GM21576 (cell line): ENCODE results near the gene PRDM16.
"Not testable (repeated sequence)": the region's sequence is repeated elsewhere in the genome, so short reads cannot be mapped to it uniquely, and the experiment has no call there.

Experiments
- ATAC-seq: cut with Tn5 transposase; IDR thresholded peaks from one replicate; pipeline ENCODE4 v1.9.1; 2021; ENCODE audit warnings: mild to moderate bottlenecking, moderate library complexity; ENCODE audit not compliant: unreplicated experiment

The PRDM16 gene

GRCh38 chr1:3237994-3238702 is 169.1 kb downstream of the PRDM16 start:
- ATAC-seq = no peak

- no peak for ATAC-seq
Observed at GRCh38 chr1:3238703-3239278, 169.8 kb downstream of the PRDM16 start.

GRCh38 chr1:3239991-3240390 is 171.0 kb downstream of the PRDM16 start:
- ATAC-seq = not testable (repeated sequence)

GRCh38 chr1:3240524-3241235 is 171.7 kb downstream of the PRDM16 start:
- no peak for ATAC-seq

GRCh38 chr1:3241236-3241550 is 172.2 kb downstream of the PRDM16 start:
- ATAC-seq = no peak

GRCh38 chr1:3241673-3242407 is 172.8 kb downstream of the PRDM16 start:
- ATAC-seq = no peak

GRCh38 chr1:3242408-3243260 is 173.6 kb downstream of the PRDM16 start:
- no peak for ATAC-seq

GRCh38 chr1:3243304-3243703 is 174.3 kb downstream of the PRDM16 start:
- no peak for ATAC-seq

- ATAC-seq = no peak
Observed at GRCh38 chr1:3244025-3244926, 175.3 kb downstream of the PRDM16 start.

- ATAC-seq = no peak
Observed at GRCh38 chr1:3244927-3245315, 175.9 kb downstream of the PRDM16 start.

- ATAC-seq = no peak
Observed at GRCh38 chr1:3245344-3245743, 176.3 kb downstream of the PRDM16 start.

GRCh38 chr1:3245768-3246167 is 176.8 kb downstream of the PRDM16 start:
- no peak for ATAC-seq

- ATAC-seq = no peak
Observed at GRCh38 chr1:3246251-3246650, 177.2 kb downstream of the PRDM16 start.

GRCh38 chr1:3247521-3248121 is 178.6 kb downstream of the PRDM16 start:
- ATAC-seq = no peak

- ATAC-seq = no peak
Observed at GRCh38 chr1:3248155-3249141, 179.4 kb downstream of the PRDM16 start.

GRCh38 chr1:3249231-3249630 is 180.2 kb downstream of the PRDM16 start:
- no peak for ATAC-seq

GRCh38 chr1:3249631-3250501 is 180.9 kb downstream of the PRDM16 start:
- ATAC-seq = no peak
